ENCODE measurements around the gene ZC3H18. TPM values are rescaled to one million over a fixed set of nuclear protein-coding genes. Genes with fewer than 3 reads are reported as not detected.

ZC3H18 gene
- polyA plus RNA-seq, 1 donor = 26.0 TPM

GRCh38 chr16:88678224-88678979 lies 108.2 kb downstream of the ZC3H18 start:
- no peak for DNase-seq (ENCODE audit: low read depth)

GRCh38 chr16:88680554-88681083 lies 110.4 kb downstream of the ZC3H18 start:
- DNase-seq (ENCODE audit: low read depth) = no peak

GRCh38 chr16:88681084-88681680 lies 111.0 kb downstream of the ZC3H18 start:
- DNase-seq (ENCODE audit: low read depth) = no peak

Other genes with a start within 250 kb of the ZC3H18 start
- 4.9 TPM for gene ZNF469, start 187.4 kb upstream of the ZC3H18 start, polyA plus RNA-seq (ENCODE audit: insufficient read length)
- 1.8 TPM for gene ZFPM1, start 117.1 kb upstream of the ZC3H18 start, polyA plus RNA-seq (ENCODE audit: insufficient read length)
- not detected for gene IL17C, start 68.2 kb downstream of the ZC3H18 start, polyA plus RNA-seq (ENCODE audit: insufficient read length)
- gene CYBA, start 80.7 kb downstream of the ZC3H18 start, polyA plus RNA-seq (ENCODE audit: insufficient read length) = 39.6 TPM
- gene MVD, start 92.7 kb downstream of the ZC3H18 start, polyA plus RNA-seq (ENCODE audit: insufficient read length) = 30.1 TPM
- gene SNAI3, start 116.1 kb downstream of the ZC3H18 start, polyA plus RNA-seq (ENCODE audit: insufficient read length) = 7.9 TPM
- gene RNF166, start 136.0 kb downstream of the ZC3H18 start, polyA plus RNA-seq (ENCODE audit: insufficient read length) = 16.0 TPM
- 12.0 TPM for gene CTU2, start 136.1 kb downstream of the ZC3H18 start, polyA plus RNA-seq (ENCODE audit: insufficient read length)
- gene PIEZO1, start 214.8 kb downstream of the ZC3H18 start, polyA plus RNA-seq (ENCODE audit: insufficient read length) = 52.2 TPM
- 5.6 TPM for gene CDT1, start 233.4 kb downstream of the ZC3H18 start, polyA plus RNA-seq (ENCODE audit: insufficient read length)
- 54.2 TPM for gene APRT, start 241.5 kb downstream of the ZC3H18 start, polyA plus RNA-seq (ENCODE audit: insufficient read length)